Testis (tissue), 3 donors: ENCODE results near the gene KIF26A. TPM values are rescaled to one million over a fixed set of nuclear protein-coding genes. Genes with fewer than 3 reads are reported as not detected.

Experiments
- DNase-seq: peaks from one replicate; pipeline ENCODE4 v3.0.0-alpha.2; 2019
- H3K27ac ChIP-seq, 2 donors: fragments of 200-600 bp; sonication (generic); one replicate each; pipeline ENCODE4 v1.5.1; 2019
- H3K27me3 ChIP-seq: fragments of 200-600 bp; sonication (generic); one replicate; pipeline ENCODE4 v1.5.1; 2019
- H3K36me3 ChIP-seq: fragments of 200-600 bp; sonication (generic); one replicate; pipeline ENCODE4 v1.5.1; 2017; ENCODE audit warnings: low read depth; ENCODE audit errors: missing control alignments
- H3K4me1 ChIP-seq: fragments of 200-600 bp; sonication (generic); one replicate; pipeline ENCODE4 v1.5.1; 2019
- H3K4me3 ChIP-seq, 2 donors: fragments of 200-600 bp; sonication (generic); one replicate each; pipeline ENCODE4 v1.5.1; 2017 to 2019
- H3K9me3 ChIP-seq: fragments of 200-600 bp; sonication (generic); one replicate; pipeline ENCODE4 v1.5.1; 2017
- POLR2A ChIP-seq: fragments of 450-650 bp; IDR thresholded peaks from one replicate; pipeline ENCODE4 v1.6.1; 2017; ENCODE audit warnings: antibody characterized with exemption, mild to moderate bottlenecking, moderate library complexity
- WGBS, 2 donors: methylation state at CpG; one replicate each; pipeline ENCODE4 v1.1.5; 2018; 5-methylcytosine and 5-hydroxymethylcytosine counted together
- intact Hi-C: fragments of 100-400 bp; cut with DNase I; formaldehyde crosslinking; loops from one replicate; pipeline ENCODE4 v1.15.1; 2023; ENCODE audit warnings: low total_unique reads
- polyA plus RNA-seq: library from polyadenylated mRNA; stranded (reverse); fragments of 350-450 nt; fragmentation: Illumina TruSeq; extraction: RNeasy Lipid Tissue Mini Kit (QIAGEN cat#74804); gene quantifications from one replicate; pipeline ENCODE4 v1.2.3, GENCODE V29; 2014; ENCODE audit warnings: low read depth, low replicate concordance; ENCODE audit not compliant: insufficient read depth
- total RNA-seq, 2 donors: library from RNA; depleted of rRNA; stranded (reverse); fragments of >200 nt; gene quantifications; one replicate each; pipeline ENCODE4 v1.2.3, GENCODE V29; 2016
- TF ChIP-seq, protein P1 (sequence below), 3 experiments: fragments of 450-650 bp in 2 of 3; fragments of 200-600 bp in 1 of 3; sonication (generic) in 1 of 3; IDR thresholded peaks; one replicate each; pipeline ENCODE4 v1.5.1; 2016 to 2019; ENCODE audit warnings: antibody characterized with exemption in 3 of 3, mild to moderate bottlenecking in 2 of 3, moderate library complexity in 1 of 3

Gene KIF26A
- total and polyA plus RNA-seq, 3 donors from 2014 or later: 5.6 to 21.2 (median 18.3) TPM

DNA sequence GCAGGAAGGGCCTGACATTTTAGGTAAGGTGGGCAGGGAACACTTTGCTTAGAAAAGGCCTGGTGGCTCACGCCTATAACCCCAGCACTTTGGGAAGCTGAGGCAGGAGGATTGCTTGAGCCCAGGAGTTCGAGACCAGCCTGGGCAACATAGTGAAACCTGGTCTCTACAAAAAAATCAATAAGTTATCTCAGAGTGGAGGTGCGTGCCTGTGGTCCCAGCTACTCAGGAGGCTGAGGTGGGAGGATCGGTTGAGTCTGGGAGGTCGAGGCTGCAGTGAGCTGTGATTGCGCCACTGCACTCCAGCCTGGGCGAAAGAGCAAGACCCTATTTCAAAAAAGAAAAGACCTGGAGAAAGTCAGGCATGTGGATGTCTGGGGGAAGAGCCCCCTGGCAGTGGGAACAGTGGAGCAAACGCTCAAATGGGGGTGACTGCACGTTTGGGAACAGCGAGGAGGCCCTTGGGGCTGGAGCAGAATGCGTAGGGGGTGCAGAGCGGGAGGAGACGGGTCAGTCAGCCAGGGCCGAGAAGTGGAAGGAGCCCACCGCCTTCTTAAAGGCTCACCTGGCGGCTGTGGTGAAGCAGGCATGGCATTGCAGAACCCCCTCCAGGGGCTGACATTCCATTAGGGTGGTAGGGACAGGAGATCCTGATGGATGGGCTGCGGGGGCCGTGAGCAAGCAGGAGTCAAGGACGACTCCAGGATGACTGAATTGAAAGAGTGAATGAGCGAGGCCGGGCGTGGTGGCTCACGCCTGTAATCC lies 6.2 kb upstream of the KIF26A start:
- no peak overlapping the region for H3K4me3 ChIP-seq
- no peaks in the 10 kb centered on the region for H3K27me3 ChIP-seq
- DNase-seq: no peak
- H3K27ac ChIP-seq: no peak overlapping the region
- no peak for TF ChIP-seq POLR2A
- TF ChIP-seq, protein P1, sequence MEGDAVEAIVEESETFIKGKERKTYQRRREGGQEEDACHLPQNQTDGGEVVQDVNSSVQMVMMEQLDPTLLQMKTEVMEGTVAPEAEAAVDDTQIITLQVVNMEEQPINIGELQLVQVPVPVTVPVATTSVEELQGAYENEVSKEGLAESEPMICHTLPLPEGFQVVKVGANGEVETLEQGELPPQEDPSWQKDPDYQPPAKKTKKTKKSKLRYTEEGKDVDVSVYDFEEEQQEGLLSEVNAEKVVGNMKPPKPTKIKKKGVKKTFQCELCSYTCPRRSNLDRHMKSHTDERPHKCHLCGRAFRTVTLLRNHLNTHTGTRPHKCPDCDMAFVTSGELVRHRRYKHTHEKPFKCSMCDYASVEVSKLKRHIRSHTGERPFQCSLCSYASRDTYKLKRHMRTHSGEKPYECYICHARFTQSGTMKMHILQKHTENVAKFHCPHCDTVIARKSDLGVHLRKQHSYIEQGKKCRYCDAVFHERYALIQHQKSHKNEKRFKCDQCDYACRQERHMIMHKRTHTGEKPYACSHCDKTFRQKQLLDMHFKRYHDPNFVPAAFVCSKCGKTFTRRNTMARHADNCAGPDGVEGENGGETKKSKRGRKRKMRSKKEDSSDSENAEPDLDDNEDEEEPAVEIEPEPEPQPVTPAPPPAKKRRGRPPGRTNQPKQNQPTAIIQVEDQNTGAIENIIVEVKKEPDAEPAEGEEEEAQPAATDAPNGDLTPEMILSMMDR (IDR thresholded peaks at IDR 0.05): no peak
- H3K36me3 ChIP-seq: no peaks in the 10 kb centered on the region
- intact Hi-C loops: no loop called here
- H3K4me1 ChIP-seq: no peaks in the 10 kb centered on the region
- no peaks in the 10 kb centered on the region for H3K9me3 ChIP-seq
- 69 to 76% methylated on average over 23 of the region's 23 CpGs for WGBS, 2 donors

DNA sequence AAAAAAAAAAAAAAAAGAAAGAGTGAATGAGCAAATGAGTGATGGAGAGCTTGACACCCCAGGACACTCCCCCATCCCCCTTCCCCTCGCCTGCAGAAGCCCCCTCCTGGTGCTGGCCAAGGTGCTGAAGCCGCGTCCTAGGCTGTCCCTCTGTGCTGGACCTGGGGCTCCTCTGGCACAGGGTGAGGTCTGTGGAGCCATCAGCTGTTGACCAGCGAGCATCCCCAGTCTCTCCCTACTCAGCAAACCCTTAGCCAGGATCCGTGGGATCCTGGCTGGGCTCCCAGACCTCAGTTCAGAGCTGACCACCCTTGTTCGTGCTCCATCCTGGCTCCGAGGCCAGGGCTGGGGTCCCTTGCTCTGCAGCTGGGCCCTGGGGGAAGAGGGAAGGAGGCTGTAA lies 5.4 kb upstream of the KIF26A start:
- Histone ChIP-seq H3K4me3 (no peak overlapping the region), H3K27ac (no peak overlapping the region), H3K27me3 (no peaks in the 10 kb centered on the region), H3K4me1 (peaks cover 3% of the 10 kb centered on the region), H3K9me3 (no peaks in the 10 kb centered on the region), H3K36me3 (no peaks in the 10 kb centered on the region)
- no peak for DNase-seq
- intact Hi-C loops: no loop called here
- 48 to 52% methylated on average over 7 of the region's 7 CpGs for WGBS, 2 donors
- TF ChIP-seq, protein P1 (IDR thresholded peaks at IDR 0.05): no peak

DNA sequence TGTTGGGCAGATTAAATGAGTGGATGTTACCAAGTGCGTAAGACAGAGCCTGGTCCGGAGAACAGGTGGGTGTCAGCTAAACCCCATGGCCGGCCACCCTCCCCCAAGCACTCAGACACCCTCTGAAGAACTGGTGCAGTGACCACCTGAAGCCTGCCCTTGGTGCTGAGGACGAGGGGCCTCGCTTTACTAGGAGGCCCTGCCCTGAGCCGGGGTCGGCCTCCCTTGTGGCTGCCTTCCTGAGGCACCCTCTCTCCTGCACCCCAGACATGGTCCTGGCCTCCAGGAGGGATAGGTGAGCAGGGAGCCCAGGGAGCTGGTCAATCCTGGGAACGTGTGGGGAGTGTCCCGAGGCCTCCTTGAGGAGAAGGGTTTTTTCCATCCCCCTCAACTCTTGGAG lies 4.9 kb upstream of the KIF26A start:
- intact Hi-C loops: no loop called here
- no peak for TF ChIP-seq POLR2A
- TF ChIP-seq, protein P1 (IDR thresholded peaks at IDR 0.05): no peak
- no peaks in the 10 kb centered on the region for H3K27me3 ChIP-seq
- H3K4me1 ChIP-seq: peaks cover 6% of the 10 kb centered on the region
- H3K27ac ChIP-seq: no peak overlapping the region
- WGBS, 2 donors: 85 to 91% methylated on average over 9 of the region's 9 CpGs
- no peaks in the 10 kb centered on the region for H3K36me3 ChIP-seq
- DNase-seq: no peak
- H3K4me3 ChIP-seq: no peak overlapping the region
- no peaks in the 10 kb centered on the region for H3K9me3 ChIP-seq

DNA sequence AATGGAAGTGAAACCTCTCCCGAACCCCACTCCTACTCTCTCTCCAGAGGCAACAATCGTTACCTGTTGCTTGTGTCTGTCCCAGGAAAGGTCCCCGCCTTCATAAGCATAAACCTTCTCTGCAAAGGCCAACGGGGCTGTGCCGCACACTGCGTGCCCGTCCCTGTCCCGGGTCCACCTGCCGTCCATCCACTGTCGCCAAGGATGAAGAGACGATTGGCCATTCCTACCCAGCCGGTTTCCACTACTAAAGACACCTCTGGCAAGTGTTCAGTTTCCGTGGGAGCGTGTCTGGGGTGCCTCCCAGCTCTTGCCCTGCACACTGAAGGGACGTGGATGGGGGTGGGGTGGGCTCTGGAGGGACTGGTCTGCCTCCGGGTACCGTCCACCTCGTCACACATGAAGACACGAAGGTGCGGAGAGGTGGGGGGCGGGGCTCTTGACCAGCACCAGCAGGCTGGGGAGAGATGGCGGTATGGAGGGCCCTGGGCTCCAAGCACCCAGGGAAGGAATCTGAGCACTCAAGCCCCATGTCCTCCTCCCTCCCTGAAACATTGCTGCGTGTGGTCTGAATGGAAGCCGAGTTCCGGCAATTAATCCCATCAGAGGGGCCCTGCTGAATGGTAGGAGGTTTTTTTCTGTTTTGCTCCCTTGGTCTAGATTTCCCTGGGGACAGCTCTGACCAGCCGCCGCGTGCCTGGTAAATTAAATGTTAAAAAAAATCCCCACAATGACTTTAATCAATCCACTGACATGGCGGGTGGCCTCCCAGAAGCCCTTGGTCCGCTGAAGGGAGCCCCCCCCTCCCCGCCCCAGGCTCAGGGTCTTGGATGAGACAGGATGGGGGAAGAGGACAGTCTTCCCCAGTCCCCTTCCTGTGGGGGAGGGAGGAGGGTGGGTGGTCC lies 4.1 kb upstream of the KIF26A start:
- Histone ChIP-seq H3K9me3 (no peaks in the 10 kb centered on the region), H3K4me1 (peaks cover 6% of the 10 kb centered on the region), H3K27me3 (no peaks in the 10 kb centered on the region), H3K4me3 (no peak overlapping the region), H3K36me3 (no peaks in the 10 kb centered on the region), H3K27ac (no peak overlapping the region)
- intact Hi-C loops: no loop called here
- TF ChIP-seq POLR2A: no peak
- TF ChIP-seq, protein P1 (IDR thresholded peaks at IDR 0.05): no peak
- 54 to 56% methylated on average over 26 to 31 of the region's 31 CpGs for WGBS, 2 donors
- no peak for DNase-seq
